SK-N-SH (cell line): ENCODE results near the gene ADRM1. TPM values are rescaled to one million over a fixed set of nuclear protein-coding genes. Genes with fewer than 3 reads are reported as not detected.

Source experiments
- CTCF ChIA-PET: fragments of 300-600, 350-600 bp; formaldehyde crosslinking; extraction: SDS; loops from one replicate; lab custom pipeline; 2021; lab: Yijun Ruan, JAX
- POLR2A ChIA-PET: fragments of 350-600 bp; sonication (Branson Sonifier 250); formaldehyde crosslinking; extraction: SDS; loops from one replicate; lab custom pipeline; 2020; ENCODE audit warnings: antibody characterized with exemption, inconsistent platforms; lab: Yijun Ruan, JAX
- DNase-seq: peaks from one replicate; pipeline ENCODE4 v3.0.0; 2012
- H2AFZ ChIP-seq: fragments of 200-600 bp; sonication (generic); 2 replicates; pipeline ENCODE4 v1.8.1; 2016; ENCODE audit warnings: antibody characterized with exemption, mild to moderate bottlenecking, low read depth
- H3F3A ChIP-seq: fragments of 200-600 bp; sonication (generic); replicated peaks from 2 replicates; pipeline ENCODE3; 2016; ENCODE audit warnings: antibody characterized with exemption, mild to moderate bottlenecking; ENCODE audit not compliant: insufficient read depth
- H3K27ac ChIP-seq, 2 experiments: fragments of 200-500 bp in 1 of 2; fragments of 200-600 bp in 1 of 2; sonication (Bioruptor generic) in 1 of 2; sonication (generic), shearing (Covaris generic) in 1 of 2; 2 replicates each; pipeline versions ENCODE4 v1.5.1 to v1.6.1; 2014 to 2016; ENCODE audit warnings: low read depth in 2 of 2, inconsistent platforms in 1 of 2, low read length in 1 of 2, mild to moderate bottlenecking in 1 of 2, mixed read lengths in 1 of 2
- H3K27me3 ChIP-seq: fragments of 200-600 bp; sonication (generic), shearing (Covaris generic); 2 replicates; pipeline ENCODE4 v1.6.1; 2016; ENCODE audit warnings: mixed run types; ENCODE audit not compliant: insufficient read depth
- H3K36me3 ChIP-seq, 2 experiments: fragments of 200-500 bp in 1 of 2; fragments of 200-600 bp in 1 of 2; sonication (Bioruptor generic) in 1 of 2; sonication (generic) in 1 of 2; replicated peaks in 1 of 2; 2 replicates each; pipeline versions ENCODE3 to v1.5.1; 2014 to 2016; ENCODE audit warnings: low read length in 1 of 2, mild to moderate bottlenecking in 1 of 2; ENCODE audit not compliant: insufficient read depth in 2 of 2, control insufficient read depth in 1 of 2
- H3K4me1 ChIP-seq, 2 experiments: fragments of 200-500 bp in 1 of 2; fragments of 200-600 bp in 1 of 2; sonication (Bioruptor generic) in 1 of 2; sonication (generic), shearing (Covaris generic) in 1 of 2; 2 replicates each; pipeline versions ENCODE4 v1.5.1 to v1.6.1; 2014 to 2016; ENCODE audit warnings: low read depth in 1 of 2, low read length in 1 of 2, mixed run types in 1 of 2; ENCODE audit not compliant: insufficient read depth in 2 of 2, control insufficient read depth in 1 of 2
- H3K4me2 ChIP-seq: fragments of 200-600 bp; sonication (generic), shearing (Covaris generic); 2 replicates; pipeline ENCODE4 v1.6.1; 2017; ENCODE audit warnings: mixed run types
- H3K4me3 ChIP-seq, 2 experiments: fragments of 200-500 bp in 1 of 2; fragments of 200-600 bp in 1 of 2; sonication (Bioruptor generic) in 1 of 2; sonication (generic), shearing (Covaris generic) in 1 of 2; 2 replicates each; pipeline versions ENCODE4 v1.5.1 to v1.8.1; 2014 to 2016; ENCODE audit warnings: low read depth in 2 of 2, inconsistent platforms in 1 of 2, low read length in 1 of 2, mild to moderate bottlenecking in 1 of 2, mixed read lengths in 1 of 2, moderate library complexity in 1 of 2
- H3K79me2 ChIP-seq: fragments of 200-600 bp; sonication (generic); 2 replicates; pipeline ENCODE4 v1.8.1; 2017; ENCODE audit warnings: mild to moderate bottlenecking; ENCODE audit not compliant: insufficient read depth
- H3K9ac ChIP-seq: fragments of 200-600 bp; sonication (generic); 2 replicates; pipeline ENCODE4 v1.6.1; 2017; ENCODE audit warnings: mixed run types
- H3K9me2 ChIP-seq: fragments of 200-600 bp; sonication (generic); 2 replicates; pipeline ENCODE4 v1.6.1; 2017; ENCODE audit warnings: mixed run types
- H3K9me3 ChIP-seq: fragments of 200-600 bp; sonication (generic); 2 replicates; pipeline ENCODE4 v1.6.1; 2017; ENCODE audit warnings: mixed run types, mild to moderate bottlenecking, moderate library complexity
- H4K20me1 ChIP-seq: fragments of 200-600 bp; sonication (generic); 2 replicates; pipeline ENCODE4 v1.6.1; 2017; ENCODE audit warnings: mild to moderate bottlenecking, mixed run types; ENCODE audit not compliant: insufficient read depth
- CTCF ChIP-seq: fragments of 200-600 bp; sonication (generic); IDR thresholded peaks from 2 replicates; pipeline ENCODE4 v1.6.1; 2017; ENCODE audit warnings: antibody characterized with exemption, mild to moderate bottlenecking, moderate library complexity
- ELF1 ChIP-seq: IDR thresholded peaks from 2 replicates; pipeline ENCODE4 v1.4.0; 2012
- EZH2phosphoT487 ChIP-seq: fragments of 200-600 bp; sonication (generic); IDR thresholded peaks from 2 replicates; pipeline ENCODE4 v1.6.1; 2017; ENCODE audit warnings: low read depth, mixed run types, mild to moderate bottlenecking, antibody characterized with exemption, moderate library complexity, borderline replicate concordance
- FOSL2 ChIP-seq: IDR thresholded peaks from 2 replicates; pipeline ENCODE4 v1.4.0; 2012; ENCODE audit warnings: low read depth, mild to moderate bottlenecking, moderate library complexity, borderline replicate concordance
- FOXM1 ChIP-seq: IDR thresholded peaks from 2 replicates; pipeline ENCODE4 v1.4.0; 2012; ENCODE audit warnings: low read depth, mild to moderate bottlenecking
- GATA2 ChIP-seq: sonication (generic); formaldehyde crosslinking; IDR thresholded peaks from 2 replicates; pipeline ENCODE4 v1.5.0; 2020; ENCODE audit warnings: mild to moderate bottlenecking, missing genetic modification reagents
- MAX ChIP-seq: IDR thresholded peaks from 2 replicates; pipeline ENCODE4 v1.4.0; 2012; ENCODE audit warnings: low read depth
- MXI1 ChIP-seq: IDR thresholded peaks from 2 replicates; pipeline ENCODE4 v1.6.1; 2012; ENCODE audit warnings: mild to moderate bottlenecking, low read depth, low read length, improper control_type of control experiment
- NRF1 ChIP-seq: IDR thresholded peaks from 2 replicates; pipeline ENCODE4 v1.6.1; 2012; ENCODE audit warnings: low read depth, mild to moderate bottlenecking, low read length
- PBX3 ChIP-seq: IDR thresholded peaks from 2 replicates; pipeline ENCODE4; 2012
- REST ChIP-seq: IDR thresholded peaks from 2 replicates; pipeline ENCODE4 v1.6.1; 2012; ENCODE audit warnings: mild to moderate bottlenecking, low read depth, low read length, moderate library complexity
- SIN3A ChIP-seq: IDR thresholded peaks from 2 replicates; pipeline ENCODE4 v1.6.1; 2012; ENCODE audit warnings: low read depth, mild to moderate bottlenecking, low read length, moderate library complexity, borderline replicate concordance
- TAF1 ChIP-seq: IDR thresholded peaks from 2 replicates; pipeline ENCODE4 v1.6.1; 2012; ENCODE audit warnings: low read depth, mild to moderate bottlenecking, low read length, moderate library complexity, borderline replicate concordance
- ZBTB33 ChIP-seq: IDR thresholded peaks from 2 replicates; pipeline ENCODE4 v1.4.0; 2012; ENCODE audit warnings: low read depth, borderline replicate concordance
- WGBS: methylation state at CpG from one replicate; pipeline ENCODE4 v1.1.6; 2017; ENCODE audit warnings: low lambda C conversion rate; 5-methylcytosine and 5-hydroxymethylcytosine counted together
- polyA plus RNA-seq, 3 experiments: library from polyadenylated mRNA; depleted of rRNA; stranded (reverse); fragments of >200 nt; gene quantifications; 2 replicates each; pipeline ENCODE4 v1.2.3, GENCODE V29; 2012

Gene ADRM1
- polyA plus RNA-seq, 1 of the 3 experiments (the other 2 are of a cell fraction): 142 TPM

GRCh38 chr20:62285151-62285550 lies 17.6 kb upstream of the ADRM1 start (continued):
- no peak for TF ChIP-seq ZBTB33
- TF ChIP-seq MAX: no peak
- no peak for TF ChIP-seq FOSL2
- TF ChIP-seq EZH2phosphoT487: no peak
- no peak for TF ChIP-seq ELF1

GRCh38 chr20:62285722-62286121 lies 17.1 kb upstream of the ADRM1 start:
- Histone ChIP-seq H3K9me2 (no peaks in the 10 kb centered on the region), H3K27me3 (no peaks in the 10 kb centered on the region), H3K4me1 (peaks cover 0 to 6% of the 10 kb centered on the region in 2 experiments; a peak in 1 of 4 replicates), H3F3A (peaks cover 3% of the 10 kb centered on the region), H3K36me3 (peaks cover 21 to 44% of the 10 kb centered on the region in 2 experiments), H3K9me3 (no peaks in the 10 kb centered on the region), H4K20me1 (no peaks in the 10 kb centered on the region)
- DNase-seq: no peak
- POLR2A ChIA-PET: no interaction called here
- no peak for TF ChIP-seq MXI1
- TF ChIP-seq MAX: no peak
- no peak for TF ChIP-seq SIN3A
- TF ChIP-seq TAF1: no peak
- TF ChIP-seq, all 33 proteins: peak for 0
- Histone ChIP-seq H3K27ac (no peak overlapping the region), H3K4me2 (no peak overlapping the region), H2AFZ (no peak overlapping the region), H3K79me2 (no peaks in the 10 kb centered on the region), H3K9ac (no peak overlapping the region), H3K4me3 (no peak overlapping the region)
- WGBS: 87% methylated on average over 23 of the region's 23 CpGs
- CTCF ChIA-PET: no interaction called here

- H3K79me2 ChIP-seq: no peaks in the 10 kb centered on the region
- H3K9me2 ChIP-seq: no peaks in the 10 kb centered on the region
- H3K4me1 ChIP-seq: peaks cover 0 to 6% of the 10 kb centered on the region in 2 experiments; a peak in 1 of 4 replicates
- 97% methylated on average over 23 of the region's 25 CpGs for WGBS
- no peak overlapping the region for H3K4me2 ChIP-seq
- no peak overlapping the region for H3K9ac ChIP-seq
- no peak overlapping the region for H3K27ac ChIP-seq
- H3K27me3 ChIP-seq: no peaks in the 10 kb centered on the region
- H3K4me3 ChIP-seq: no peak overlapping the region
- H4K20me1 ChIP-seq: no peaks in the 10 kb centered on the region
- peaks cover 3% of the 10 kb centered on the region for H3F3A ChIP-seq
- no peak for DNase-seq
- ChIA-PET CTCF (no interaction called here), POLR2A (no interaction called here)
- H3K36me3 ChIP-seq: peaks cover 20 to 38% of the 10 kb centered on the region in 2 experiments
- no peak overlapping the region for H2AFZ ChIP-seq
- no peaks in the 10 kb centered on the region for H3K9me3 ChIP-seq
- no peak for TF ChIP-seq MAX
- no peak for TF ChIP-seq NRF1
- no peak for TF ChIP-seq FOXM1
- no peak for TF ChIP-seq GATA2 (CRISPR knock-in tag)
- no peak for TF ChIP-seq REST
- no peak for TF ChIP-seq ELF1
- TF ChIP-seq PBX3: no peak
- no peak for TF ChIP-seq MXI1
- TF ChIP-seq CTCF: no peak
These were observed 16.2 kb upstream of the ADRM1 start for GRCh38 chr20:62286493-62287064.
